SK-N-MC (cell line): ENCODE measurements around the gene C17orf114.

Experiments used
- EZH2 ChIP-seq: fragments of 200-600 bp; sonication (generic); IDR thresholded peaks from one replicate; pipeline ENCODE4 v1.6.1; 2017; ENCODE audit warnings: antibody characterized with exemption
- FOXP2 ChIP-seq: optimal IDR thresholded peaks from 2 replicates; pipeline ENCODE3; 2011; ENCODE audit warnings: mild to moderate bottlenecking, moderate library complexity; ENCODE audit not compliant: insufficient read depth; ENCODE audit errors: extremely low read length, control extremely low read depth
- POLR2AphosphoS5 ChIP-seq: IDR thresholded peaks from 2 replicates; pipeline ENCODE4 v1.6.1; 2012; ENCODE audit warnings: mild to moderate bottlenecking, low read depth, low read length, borderline replicate concordance

DNA sequence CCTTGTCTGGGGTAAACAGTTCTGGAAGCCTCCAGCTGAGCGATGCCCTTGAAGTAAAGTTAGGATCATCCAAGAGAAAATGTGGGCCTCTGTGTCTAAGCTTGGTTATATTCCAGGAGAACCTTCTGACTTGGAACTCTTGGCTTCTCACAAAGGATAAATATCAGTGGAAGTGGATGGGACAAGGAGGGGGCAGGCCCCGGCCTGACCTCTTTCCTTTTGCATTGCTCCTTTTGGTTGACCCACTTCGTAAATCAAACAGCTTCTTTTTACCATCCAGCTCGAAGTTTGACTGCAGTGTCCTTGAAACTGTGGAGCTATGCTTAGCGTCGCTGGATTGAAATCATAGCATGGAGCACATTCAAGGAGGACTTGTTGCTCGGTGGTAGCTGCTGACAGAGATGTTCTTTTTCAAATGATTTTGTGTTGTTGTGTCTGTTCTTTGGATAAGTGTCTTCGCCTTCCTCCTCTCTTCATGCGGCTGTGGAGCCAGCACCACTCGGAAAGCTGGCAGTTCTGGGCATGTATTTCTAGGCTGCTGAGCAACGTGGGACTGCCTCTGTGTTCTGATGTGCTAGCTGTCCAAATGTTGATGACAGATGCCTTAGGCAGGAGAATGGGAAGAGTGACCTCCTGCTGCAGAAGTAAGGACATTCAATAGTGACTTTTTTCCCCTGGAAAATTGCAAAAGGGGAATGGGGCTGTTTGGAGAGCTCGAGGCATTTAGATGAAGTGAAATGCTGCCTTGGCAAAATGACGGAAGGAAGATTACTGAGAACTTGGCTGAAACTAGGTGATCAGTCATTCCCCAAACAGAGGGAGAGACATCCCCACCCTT is 35.6 kb upstream of the C17orf114 start:
- no peak for TF ChIP-seq POLR2AphosphoS5
- no peak for TF ChIP-seq EZH2
- TF ChIP-seq FOXP2 = no peak
